GM10266 (cell line): Measurements from ENCODE around the gene SWSAP1.
"Not testable (repeated sequence)": the region's sequence is repeated elsewhere in the genome, so short reads cannot be mapped to it uniquely, and the experiment has no call there.

ENCODE experiments used
- DNase-seq: peaks from one replicate; pipeline ENCODE4 v3.0.0; 2012; ENCODE audit errors: extremely low spot score
- CTCF ChIP-seq: IDR thresholded peaks from 2 replicates; pipeline ENCODE4 v1.5.1; 2012; ENCODE audit warnings: mild to moderate bottlenecking, low read depth; ENCODE audit not compliant: control insufficient read depth, insufficient read depth; ENCODE audit errors: missing control alignments

SWSAP1 gene

GRCh38 chr19:11375143-11375948, 880 bp downstream of the SWSAP1 start:
- DNase-seq, result no peak
- no peak for TF ChIP-seq CTCF

- no peak for DNase-seq
- no peak for TF ChIP-seq CTCF
Measured at GRCh38 chr19:11377237-11377636, 2.8 kb downstream of the SWSAP1 start.

- no peak for DNase-seq
- no peak for TF ChIP-seq CTCF
Measured at GRCh38 chr19:11377756-11378155, 3.3 kb downstream of the SWSAP1 start.

DNA sequence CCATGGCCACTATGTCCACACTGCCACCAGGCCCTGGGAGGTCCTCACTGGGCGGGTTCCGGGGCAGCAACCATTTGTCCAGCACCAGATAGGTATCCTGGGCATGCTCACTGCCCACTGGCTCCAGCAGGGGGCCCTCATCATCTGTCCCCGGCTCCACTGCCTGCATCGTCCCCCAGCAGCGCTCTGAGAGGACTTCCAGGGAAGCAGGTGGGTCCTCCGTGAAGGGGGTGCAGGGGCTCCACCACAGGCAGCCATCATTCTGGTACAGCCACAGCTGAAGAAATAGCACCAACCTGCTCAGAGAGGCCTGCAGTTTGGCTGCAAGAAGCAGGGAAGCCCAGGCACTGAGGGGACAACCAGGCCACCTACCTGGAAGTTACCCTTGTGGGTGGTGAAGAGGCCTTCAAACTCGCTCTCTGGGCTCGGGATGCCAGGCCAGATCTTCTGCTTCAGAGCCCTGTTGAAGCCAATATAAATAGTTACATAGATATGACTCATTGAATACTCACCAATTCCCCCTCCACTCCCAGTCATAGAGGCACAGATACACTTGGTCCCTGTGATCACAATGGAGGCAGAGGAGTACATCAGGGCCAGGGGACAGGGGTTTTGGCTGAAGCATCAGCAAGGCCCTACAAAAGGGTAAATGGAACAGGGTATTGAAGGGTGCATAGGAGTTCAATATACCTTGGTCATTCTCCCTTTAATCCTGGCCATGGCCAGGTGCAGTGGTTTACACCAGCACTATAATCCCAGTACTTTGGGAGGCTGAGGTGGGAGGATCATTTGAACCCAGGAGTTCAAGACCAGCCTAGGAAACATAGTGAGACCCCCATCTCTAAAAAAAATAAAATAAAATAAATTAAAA, 4.1 kb downstream of the SWSAP1 start:
- DNase-seq, result no peak
- peak; percentile 63 for TF ChIP-seq CTCF

GRCh38 chr19:11379269-11379845, 4.9 kb downstream of the SWSAP1 start:
- DNase-seq, result not testable (repeated sequence)

GRCh38 chr19:11379857-11380350, 5.4 kb downstream of the SWSAP1 start:
- TF ChIP-seq CTCF, result no peak
- no peak for DNase-seq

DNA sequence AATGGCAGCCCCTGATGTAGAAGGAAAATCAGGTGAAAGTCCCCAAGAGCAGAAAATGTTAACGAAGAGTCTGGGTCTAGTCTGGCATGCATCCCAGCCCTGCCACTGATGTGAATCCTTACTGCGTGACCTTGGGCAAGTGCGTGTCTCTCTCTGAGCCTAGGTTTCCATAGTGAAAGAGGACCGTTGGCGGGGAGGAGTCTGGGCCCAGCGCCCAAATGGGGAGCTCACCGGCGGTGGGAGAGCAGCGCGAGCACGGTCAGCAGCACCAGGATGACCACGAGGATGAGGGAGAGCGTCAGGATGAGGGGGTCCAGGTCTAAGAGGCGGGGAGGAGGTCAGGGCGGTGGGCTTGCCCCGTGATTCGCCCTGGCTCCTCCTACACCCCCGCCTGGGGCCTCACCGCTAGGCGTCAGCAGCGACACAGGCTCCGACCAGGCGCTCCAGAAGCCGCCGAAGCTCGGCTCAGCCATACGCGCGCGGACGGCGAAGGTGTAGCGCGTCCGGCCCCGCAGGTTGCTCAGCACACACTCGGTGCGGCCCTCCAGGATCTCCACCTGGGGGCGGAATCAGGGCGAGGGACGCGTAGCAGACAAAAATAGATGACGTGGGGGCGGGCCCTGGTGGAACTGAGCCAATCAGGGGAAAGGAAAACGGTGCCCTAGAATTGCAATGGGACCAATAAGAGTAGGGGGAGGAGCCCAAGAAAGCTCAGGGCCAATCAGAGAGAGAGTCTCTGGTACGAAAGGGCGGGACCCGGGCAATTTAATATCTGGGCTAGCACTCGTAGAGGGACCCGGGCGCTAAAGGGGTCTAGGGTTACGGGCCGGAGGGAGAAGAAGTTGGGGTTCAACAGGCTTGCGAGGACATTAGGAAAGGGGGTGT, 6.4 kb downstream of the SWSAP1 start:
- DNase-seq, result peak; percentile 99
- peak; percentile 78 for TF ChIP-seq CTCF
